ENCODE data around the gene ANAPC16. TPM values are rescaled to one million over a fixed set of nuclear protein-coding genes. Genes with fewer than 3 reads are reported as not detected.
A peak's percentile ranks its signal among the peaks of the same experiment; 100 is the strongest.

ANAPC16 gene
- total RNA-seq, 1 donor = 66.1 TPM

DNA sequence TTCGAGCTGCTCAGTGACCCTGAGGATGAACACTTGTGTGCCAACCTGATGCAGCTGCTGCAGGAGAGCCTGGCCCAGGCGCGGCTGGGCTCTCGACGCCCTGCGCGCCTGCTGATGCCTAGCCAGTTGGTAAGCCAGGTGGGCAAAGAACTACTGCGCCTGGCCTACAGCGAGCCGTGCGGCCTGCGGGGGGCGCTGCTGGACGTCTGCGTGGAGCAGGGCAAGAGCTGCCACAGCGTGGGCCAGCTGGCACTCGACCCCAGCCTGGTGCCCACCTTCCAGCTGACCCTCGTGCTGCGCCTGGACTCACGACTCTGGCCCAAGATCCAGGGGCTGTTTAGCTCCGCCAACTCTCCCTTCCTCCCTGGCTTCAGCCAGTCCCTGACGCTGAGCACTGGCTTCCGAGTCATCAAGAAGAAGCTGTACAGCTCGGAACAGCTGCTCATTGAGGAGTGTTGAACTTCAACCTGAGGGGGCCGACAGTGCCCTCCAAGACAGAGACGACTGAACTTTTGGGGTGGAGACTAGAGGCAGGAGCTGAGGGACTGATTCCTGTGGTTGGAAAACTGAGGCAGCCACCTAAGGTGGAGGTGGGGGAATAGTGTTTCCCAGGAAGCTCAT lies 59.0 kb downstream of the ANAPC16 start:
- TF ChIP-seq, protein P1, sequence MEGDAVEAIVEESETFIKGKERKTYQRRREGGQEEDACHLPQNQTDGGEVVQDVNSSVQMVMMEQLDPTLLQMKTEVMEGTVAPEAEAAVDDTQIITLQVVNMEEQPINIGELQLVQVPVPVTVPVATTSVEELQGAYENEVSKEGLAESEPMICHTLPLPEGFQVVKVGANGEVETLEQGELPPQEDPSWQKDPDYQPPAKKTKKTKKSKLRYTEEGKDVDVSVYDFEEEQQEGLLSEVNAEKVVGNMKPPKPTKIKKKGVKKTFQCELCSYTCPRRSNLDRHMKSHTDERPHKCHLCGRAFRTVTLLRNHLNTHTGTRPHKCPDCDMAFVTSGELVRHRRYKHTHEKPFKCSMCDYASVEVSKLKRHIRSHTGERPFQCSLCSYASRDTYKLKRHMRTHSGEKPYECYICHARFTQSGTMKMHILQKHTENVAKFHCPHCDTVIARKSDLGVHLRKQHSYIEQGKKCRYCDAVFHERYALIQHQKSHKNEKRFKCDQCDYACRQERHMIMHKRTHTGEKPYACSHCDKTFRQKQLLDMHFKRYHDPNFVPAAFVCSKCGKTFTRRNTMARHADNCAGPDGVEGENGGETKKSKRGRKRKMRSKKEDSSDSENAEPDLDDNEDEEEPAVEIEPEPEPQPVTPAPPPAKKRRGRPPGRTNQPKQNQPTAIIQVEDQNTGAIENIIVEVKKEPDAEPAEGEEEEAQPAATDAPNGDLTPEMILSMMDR (IDR thresholded peaks at IDR 0.05; ENCODE audit: insufficient read depth, low read depth, low read length) = peak; percentile 75
- peak overlapping the region; percentile 82 for H3K4me3 ChIP-seq (ENCODE audit: low read depth, low read length)
- peak; percentile 79 for DNase-seq (ENCODE audit: low read depth)

DNA sequence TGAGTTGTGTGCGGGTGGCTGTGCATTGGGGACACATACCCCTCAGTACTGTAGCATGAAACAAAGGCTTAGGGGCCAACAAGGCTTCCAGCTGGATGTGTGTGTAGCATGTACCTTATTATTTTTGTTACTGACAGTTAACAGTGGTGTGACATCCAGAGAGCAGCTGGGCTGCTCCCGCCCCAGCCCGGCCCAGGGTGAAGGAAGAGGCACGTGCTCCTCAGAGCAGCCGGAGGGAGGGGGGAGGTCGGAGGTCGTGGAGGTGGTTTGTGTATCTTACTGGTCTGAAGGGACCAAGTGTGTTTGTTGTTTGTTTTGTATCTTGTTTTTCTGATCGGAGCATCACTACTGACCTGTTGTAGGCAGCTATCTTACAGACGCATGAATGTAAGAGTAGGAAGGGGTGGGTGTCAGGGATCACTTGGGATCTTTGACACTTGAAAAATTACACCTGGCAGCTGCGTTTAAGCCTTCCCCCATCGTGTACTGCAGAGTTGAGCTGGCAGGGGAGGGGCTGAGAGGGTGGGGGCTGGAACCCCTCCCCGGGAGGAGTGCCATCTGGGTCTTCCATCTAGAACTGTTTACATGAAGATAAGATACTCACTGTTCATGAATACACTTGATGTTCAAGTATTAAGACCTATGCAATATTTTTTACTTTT lies 59.7 kb downstream of the ANAPC16 start:
- H3K4me3 ChIP-seq (ENCODE audit: low read depth, low read length) = peak overlapping the region; percentile 82

DNA sequence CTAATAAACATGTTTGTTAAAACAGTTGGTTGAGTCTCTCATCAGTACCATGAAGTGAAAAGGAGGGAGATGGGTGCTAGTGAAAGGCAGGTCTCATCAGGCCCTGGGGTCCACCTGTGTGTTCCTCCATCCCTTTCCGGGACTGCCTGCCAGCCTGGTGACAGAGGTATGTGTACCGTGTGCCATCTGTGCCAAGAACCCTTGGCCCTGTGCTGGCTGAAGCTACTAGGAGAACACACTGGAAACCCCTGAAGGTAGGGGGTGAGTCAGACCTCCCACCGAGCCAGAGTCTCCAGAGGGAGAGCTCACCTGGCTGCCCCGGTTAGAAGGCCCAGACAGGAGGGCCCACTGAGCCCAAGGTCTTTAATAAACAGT lies 60.2 kb downstream of the ANAPC16 start:
- TF ChIP-seq, protein P1 (IDR thresholded peaks at IDR 0.05; ENCODE audit: insufficient read depth, low read depth, low read length) = no peak
- H3K4me3 ChIP-seq (ENCODE audit: low read depth, low read length) = peak overlapping the region; percentile 82
- peak; percentile 50 for DNase-seq (ENCODE audit: low read depth)

More for the DNA sequence above, 59.7 kb downstream of the ANAPC16 start:
- TF ChIP-seq, protein P1 (IDR thresholded peaks at IDR 0.05; ENCODE audit: insufficient read depth, low read depth, low read length) = no peak
- DNase-seq (ENCODE audit: low read depth) = peak; percentile 61

DNA sequence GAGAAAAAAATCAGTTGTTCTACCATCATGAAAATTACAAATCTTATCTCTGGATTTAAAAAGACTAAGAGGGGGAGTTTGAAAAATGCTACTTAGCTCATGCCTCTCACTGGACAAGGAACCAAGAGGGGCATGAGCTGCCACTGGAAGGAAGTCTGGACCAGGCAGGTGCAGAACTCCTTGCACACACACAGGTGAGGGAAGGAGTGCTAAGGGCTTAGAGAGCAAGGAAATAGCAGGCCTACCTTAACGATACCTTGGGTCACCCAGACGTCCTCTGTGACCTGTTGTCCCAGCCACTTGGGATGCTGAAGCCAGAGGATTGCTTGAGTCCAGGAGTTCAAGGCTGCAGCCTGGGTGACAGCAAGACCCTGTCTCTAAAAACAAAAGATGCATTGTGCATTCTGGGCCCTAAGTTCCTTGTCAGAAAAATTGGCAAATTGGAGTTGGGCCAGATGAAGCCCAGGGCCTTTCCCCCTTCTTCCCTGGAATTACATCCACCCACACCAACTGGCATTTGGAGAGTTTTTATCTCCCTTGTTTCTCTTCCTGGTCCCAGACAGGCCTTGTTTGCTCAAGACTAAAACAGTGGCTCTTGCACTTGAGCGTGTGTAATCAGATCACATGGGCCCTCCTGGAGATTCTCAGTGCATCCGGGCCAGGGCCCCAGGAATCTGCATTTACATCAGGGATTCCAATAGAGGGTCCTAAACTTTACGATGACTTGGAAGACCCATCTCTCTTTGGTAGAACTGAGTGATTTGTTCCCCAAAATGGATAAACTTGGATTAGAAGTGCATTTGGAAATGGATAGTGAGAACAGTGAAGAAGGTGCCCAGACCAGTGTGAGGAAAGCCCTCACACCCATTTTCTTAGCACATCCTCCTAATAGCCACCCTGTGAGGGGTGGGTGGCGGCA lies 60.9 kb downstream of the ANAPC16 start:
- DNase-seq (ENCODE audit: low read depth) = peak; percentile 94
- H3K4me3 ChIP-seq (ENCODE audit: low read depth, low read length) = peak overlapping the region; percentile 82
- TF ChIP-seq, protein P1 (IDR thresholded peaks at IDR 0.05; ENCODE audit: insufficient read depth, low read depth, low read length) = no peak

DNA sequence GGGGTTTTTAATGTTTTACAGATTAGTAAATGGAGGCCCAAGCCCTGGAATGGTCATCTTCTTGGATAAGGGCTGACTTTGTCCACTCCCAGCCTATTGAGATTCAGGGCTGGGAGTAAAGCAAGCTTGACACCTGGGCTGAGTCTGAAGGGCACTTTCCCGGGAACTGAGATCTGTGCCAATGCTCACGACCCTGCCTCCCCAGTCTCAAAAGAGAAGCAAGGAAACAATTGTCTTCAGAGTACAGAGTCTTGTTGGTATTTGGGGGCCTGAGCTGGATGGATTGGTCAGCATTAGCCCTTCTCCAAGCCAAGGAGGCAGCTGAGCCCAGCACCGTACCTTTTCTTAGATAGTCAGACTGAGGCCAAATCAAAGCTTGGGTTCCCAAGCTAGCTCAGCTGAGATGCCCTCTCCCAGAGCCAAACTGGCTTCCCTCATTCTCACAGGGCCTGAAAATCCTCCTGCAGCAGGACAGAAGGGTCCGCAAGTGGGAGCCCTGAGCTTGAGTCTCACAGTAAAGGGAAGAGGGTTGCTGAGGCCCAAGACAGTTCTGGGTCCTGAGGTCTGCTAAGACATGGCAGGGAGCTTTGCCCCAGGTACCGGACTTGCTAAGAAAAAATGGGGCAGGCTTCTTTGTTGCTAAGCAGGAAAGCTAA lies 61.7 kb downstream of the ANAPC16 start:
- H3K4me3 ChIP-seq (ENCODE audit: low read depth, low read length) = peak overlapping the region; percentile 82
- TF ChIP-seq, protein P1 (IDR thresholded peaks at IDR 0.05; ENCODE audit: insufficient read depth, low read depth, low read length) = no peak
- DNase-seq (ENCODE audit: low read depth) = peak; percentile 87

DNA sequence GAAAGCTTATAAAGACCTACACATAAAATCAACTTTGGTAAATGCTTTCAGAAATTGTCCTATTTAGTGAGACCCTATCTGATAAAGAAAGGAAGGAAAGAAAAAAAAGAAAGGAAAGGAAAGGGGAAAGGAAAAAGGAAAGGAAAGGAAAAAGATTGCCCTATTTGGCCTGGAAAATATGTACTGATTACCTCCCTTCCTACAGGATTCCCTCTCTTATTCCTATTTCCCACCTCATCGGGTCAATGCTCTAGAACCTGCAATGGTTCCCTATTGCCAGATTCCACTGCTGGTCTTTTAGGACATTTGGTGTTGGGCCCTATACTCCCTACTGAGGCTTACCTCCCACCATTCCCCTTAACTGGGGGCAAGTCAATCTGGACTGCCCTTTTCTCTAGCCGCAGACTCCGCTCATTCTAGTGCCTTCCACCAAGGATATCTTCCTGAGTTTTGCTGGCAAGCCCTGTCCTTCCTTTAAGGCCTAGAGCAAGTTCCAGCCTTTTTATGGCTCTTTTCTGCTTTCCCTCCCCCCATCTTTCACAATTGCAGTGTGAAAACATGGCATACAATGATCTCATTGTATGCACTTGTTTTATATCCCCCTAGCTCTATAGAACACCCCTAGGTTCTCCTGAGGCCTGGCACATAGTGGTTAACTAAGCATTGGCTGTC lies 62.3 kb downstream of the ANAPC16 start:
- TF ChIP-seq, protein P1 (IDR thresholded peaks at IDR 0.05; ENCODE audit: insufficient read depth, low read depth, low read length) = no peak
- no peak overlapping the region for H3K4me3 ChIP-seq (ENCODE audit: low read depth, low read length)
- DNase-seq (ENCODE audit: low read depth) = peak; percentile 64

All from fibroblast of villous mesenchyme (primary cell).